ENCODE measurements around the gene DELE1.

The DELE1 gene

GRCh38 chr5:141878711-141879425 is 44.8 kb upstream of the DELE1 start:
- Histone ChIP-seq H3K4me3 (ENCODE audit: low read length) (peak overlapping the region; percentile 46; the same call in 1 of the 2 replicates), H3K4me1 (ENCODE audit: control insufficient read depth, insufficient read depth, low read length) (peaks cover 23% of the 10 kb centered on the region), H3K27ac (ENCODE audit: low read length) (no peak overlapping the region), H3K36me3 (ENCODE audit: control insufficient read depth, insufficient read depth, low read length) (no peaks in the 10 kb centered on the region), H3K27me3 (ENCODE audit: control insufficient read depth, insufficient read depth, low read length) (no peaks in the 10 kb centered on the region), H3K9me3 (ENCODE audit: control insufficient read depth, insufficient read depth, low read length) (no peaks in the 10 kb centered on the region)
- peak; percentile 97 for DNase-seq (ENCODE audit: low read depth, low spot score)
- WGBS (ENCODE audit: insufficient coverage, insufficient read length): no CpG with 5 or more reads among the region's 40 CpGs

- DNase-seq (ENCODE audit: low read depth, low spot score): no peak
- Histone ChIP-seq H3K4me3 (ENCODE audit: low read length) (no peak overlapping the region), H3K9me3 (ENCODE audit: control insufficient read depth, insufficient read depth, low read length) (no peaks in the 10 kb centered on the region), H3K27me3 (ENCODE audit: control insufficient read depth, insufficient read depth, low read length) (no peaks in the 10 kb centered on the region), H3K4me1 (ENCODE audit: control insufficient read depth, insufficient read depth, low read length) (peaks cover 21% of the 10 kb centered on the region), H3K27ac (ENCODE audit: low read length) (no peak overlapping the region), H3K36me3 (ENCODE audit: control insufficient read depth, insufficient read depth, low read length) (no peaks in the 10 kb centered on the region)
- no CpG with 5 or more reads among the region's 2 CpGs for WGBS (ENCODE audit: insufficient coverage, insufficient read length)
Observed at GRCh38 chr5:141879426-141879759, 44.3 kb upstream of the DELE1 start.

DNA sequence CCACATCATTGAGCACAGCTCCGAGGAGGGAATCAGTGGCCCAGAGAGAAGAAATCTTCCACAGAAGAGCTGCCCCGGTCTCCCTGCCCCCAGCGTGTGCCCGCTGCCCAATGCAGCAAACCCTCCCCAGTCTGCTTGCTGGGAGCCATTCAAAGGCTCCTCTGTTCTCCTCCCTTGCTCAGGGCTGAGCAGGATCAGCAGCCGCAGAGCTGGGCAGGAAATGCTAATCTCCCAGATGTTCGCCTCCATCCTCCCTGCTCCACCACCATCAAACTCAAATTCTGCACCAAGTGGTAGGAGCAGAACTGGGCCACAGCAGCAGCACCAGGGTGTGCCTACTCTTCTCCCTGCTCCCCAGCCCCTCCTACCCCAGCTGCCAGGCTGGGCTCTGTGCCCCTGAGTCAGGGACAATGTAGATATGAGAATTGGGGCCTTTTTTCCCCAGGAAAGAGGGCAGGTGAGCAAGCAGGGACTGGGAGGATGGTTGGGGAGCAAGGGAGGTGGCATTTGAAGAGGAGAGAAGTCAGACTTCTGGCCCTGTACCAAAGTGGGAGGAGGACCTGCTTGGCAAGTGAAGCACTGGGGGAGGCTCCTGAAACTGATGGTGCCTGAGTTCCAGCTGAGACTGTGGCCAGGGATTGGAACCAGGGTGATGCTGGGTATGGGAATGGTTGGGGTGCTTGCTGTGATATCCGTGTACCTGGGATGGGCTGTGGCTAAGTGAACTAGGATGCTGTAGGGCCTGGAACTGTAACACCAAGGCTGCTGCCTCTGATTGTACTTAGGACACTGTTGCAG is 43.5 kb upstream of the DELE1 start:
- Histone ChIP-seq H3K36me3 (ENCODE audit: control insufficient read depth, insufficient read depth, low read length) (no peaks in the 10 kb centered on the region), H3K4me1 (ENCODE audit: control insufficient read depth, insufficient read depth, low read length) (peaks cover 17% of the 10 kb centered on the region), H3K4me3 (ENCODE audit: low read length) (no peak overlapping the region), H3K27me3 (ENCODE audit: control insufficient read depth, insufficient read depth, low read length) (no peaks in the 10 kb centered on the region), H3K9me3 (ENCODE audit: control insufficient read depth, insufficient read depth, low read length) (no peaks in the 10 kb centered on the region), H3K27ac (ENCODE audit: low read length) (no peak overlapping the region)
- WGBS (ENCODE audit: insufficient coverage, insufficient read length): no CpG with 5 or more reads among the region's 7 CpGs
- no peak for DNase-seq (ENCODE audit: low read depth, low spot score)

DNA sequence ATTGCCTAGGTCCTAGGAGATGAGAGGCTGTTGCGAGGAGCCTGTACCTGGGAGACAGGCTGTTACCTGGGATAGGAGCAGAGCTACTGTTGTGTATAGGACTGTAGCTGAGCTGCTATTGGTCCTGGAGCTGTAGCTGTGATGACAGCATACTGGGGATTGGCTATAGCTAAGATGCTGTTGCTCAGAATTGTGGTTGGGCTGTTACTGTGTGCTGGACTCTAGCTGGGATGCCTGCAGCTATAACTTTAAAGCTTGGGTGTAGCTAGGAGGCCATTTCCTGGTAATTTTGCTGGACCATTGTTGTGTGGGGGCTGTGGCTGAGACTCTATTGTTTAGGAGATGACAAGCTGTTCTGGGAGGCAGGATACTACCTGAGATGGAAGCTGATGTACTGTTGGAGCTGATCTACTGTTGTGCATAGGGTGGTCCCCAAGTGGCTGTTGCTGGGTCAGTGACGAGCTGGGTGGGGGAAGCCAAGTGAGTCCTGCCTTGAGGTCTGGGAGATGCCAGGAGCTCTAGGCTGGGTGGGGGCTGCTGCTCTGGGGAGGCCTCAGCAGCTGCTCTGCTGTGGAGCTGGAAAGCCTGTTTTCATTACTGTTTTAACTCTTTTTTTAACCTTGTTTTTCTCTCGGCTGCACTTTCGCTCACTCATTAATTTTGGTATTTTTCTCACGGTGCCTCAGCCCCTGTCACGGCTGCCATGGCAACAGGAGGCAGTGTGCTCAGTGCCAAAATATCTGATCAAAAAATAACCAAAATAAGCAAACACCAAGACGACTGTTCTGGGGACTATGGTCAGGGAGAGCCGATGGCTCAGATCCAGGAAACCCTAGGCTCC is 42.5 kb upstream of the DELE1 start:
- no peaks in the 10 kb centered on the region for H3K36me3 ChIP-seq (ENCODE audit: control insufficient read depth, insufficient read depth, low read length)
- no CpG with 5 or more reads among the region's 8 CpGs for WGBS (ENCODE audit: insufficient coverage, insufficient read length)
- peaks cover 17% of the 10 kb centered on the region for H3K4me1 ChIP-seq (ENCODE audit: control insufficient read depth, insufficient read depth, low read length)
- H3K9me3 ChIP-seq (ENCODE audit: control insufficient read depth, insufficient read depth, low read length): no peaks in the 10 kb centered on the region
- H3K27me3 ChIP-seq (ENCODE audit: control insufficient read depth, insufficient read depth, low read length): no peaks in the 10 kb centered on the region
- no peak for DNase-seq (ENCODE audit: low read depth, low spot score)
- no peak overlapping the region for H3K4me3 ChIP-seq (ENCODE audit: low read length)
- H3K27ac ChIP-seq (ENCODE audit: low read length): no peak overlapping the region

DNA sequence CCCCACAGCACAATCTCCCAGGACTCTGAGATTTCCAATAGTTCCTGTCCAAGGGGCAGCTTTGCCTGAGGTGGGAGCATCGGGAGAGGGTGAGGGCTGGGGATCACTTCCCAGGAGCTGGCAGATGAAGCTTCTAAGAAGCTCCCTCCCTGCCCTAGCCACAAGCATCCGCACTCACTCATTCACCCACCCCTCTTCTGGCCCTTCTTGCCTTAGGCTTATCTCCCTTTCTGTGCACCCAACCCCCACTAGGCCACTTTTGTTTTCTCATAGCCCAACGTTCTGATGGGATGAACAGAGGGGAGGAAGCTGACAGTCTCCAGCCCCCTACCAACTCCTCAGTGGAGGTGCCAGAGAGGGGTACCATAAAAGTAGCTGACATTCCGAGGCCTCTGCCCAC is 41.8 kb upstream of the DELE1 start:
- DNase-seq (ENCODE audit: low read depth, low spot score): no peak
- no CpG with 5 or more reads among the region's 4 CpGs for WGBS (ENCODE audit: insufficient coverage, insufficient read length)
- no peak overlapping the region for H3K4me3 ChIP-seq (ENCODE audit: low read length)

DNA sequence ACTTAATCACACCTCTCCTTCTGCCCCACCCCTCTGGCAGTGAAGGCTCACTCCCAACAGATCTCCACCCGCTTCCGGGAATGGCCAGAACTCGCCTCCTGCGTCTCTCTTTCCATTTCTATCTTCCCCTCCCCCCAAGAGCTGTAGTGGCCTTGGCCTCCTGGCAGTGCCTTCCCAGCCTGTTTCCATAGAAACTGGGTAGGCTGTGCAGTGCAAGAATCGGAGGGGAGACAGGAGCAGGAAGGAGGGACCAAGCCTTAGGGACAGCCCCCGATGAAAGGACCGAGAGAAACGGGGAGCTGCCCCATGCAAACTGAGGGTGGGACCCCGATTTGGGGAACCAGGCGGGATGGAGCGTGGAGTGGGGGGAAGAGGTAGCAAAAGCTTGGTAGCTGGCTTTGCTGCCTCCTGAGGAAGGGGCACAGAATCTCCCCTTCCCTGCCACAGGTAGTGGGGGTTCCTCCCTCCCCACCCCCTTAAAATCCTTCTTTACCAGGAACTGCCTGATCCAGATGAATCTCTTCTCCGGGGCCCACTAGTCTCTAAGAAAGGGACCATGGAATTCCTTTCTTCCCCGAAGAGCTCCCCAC is 41.0 kb upstream of the DELE1 start:
- H3K27ac ChIP-seq (ENCODE audit: low read length): no peak overlapping the region
- H3K27me3 ChIP-seq (ENCODE audit: control insufficient read depth, insufficient read depth, low read length): no peaks in the 10 kb centered on the region
- peaks cover 15% of the 10 kb centered on the region for H3K4me1 ChIP-seq (ENCODE audit: control insufficient read depth, insufficient read depth, low read length)
- peak overlapping the region; percentile 22; the same call in 1 of the 2 replicates for H3K4me3 ChIP-seq (ENCODE audit: low read length)
- WGBS (ENCODE audit: insufficient coverage, insufficient read length): no CpG with 5 or more reads among the region's 13 CpGs
- H3K36me3 ChIP-seq (ENCODE audit: control insufficient read depth, insufficient read depth, low read length): no peaks in the 10 kb centered on the region
- no peaks in the 10 kb centered on the region for H3K9me3 ChIP-seq (ENCODE audit: control insufficient read depth, insufficient read depth, low read length)
- DNase-seq (ENCODE audit: low read depth, low spot score): no peak

More for the DNA sequence above, 41.8 kb upstream of the DELE1 start:
- Histone ChIP-seq H3K27ac (ENCODE audit: low read length) (no peak overlapping the region), H3K27me3 (ENCODE audit: control insufficient read depth, insufficient read depth, low read length) (no peaks in the 10 kb centered on the region), H3K4me1 (ENCODE audit: control insufficient read depth, insufficient read depth, low read length) (peaks cover 17% of the 10 kb centered on the region), H3K9me3 (ENCODE audit: control insufficient read depth, insufficient read depth, low read length) (no peaks in the 10 kb centered on the region), H3K36me3 (ENCODE audit: control insufficient read depth, insufficient read depth, low read length) (no peaks in the 10 kb centered on the region)

GRCh38 chr5:141883184-141883891 is 40.3 kb upstream of the DELE1 start:
- WGBS (ENCODE audit: insufficient coverage, insufficient read length): no CpG with 5 or more reads among the region's 35 CpGs
- Histone ChIP-seq H3K4me1 (ENCODE audit: control insufficient read depth, insufficient read depth, low read length) (peaks cover 15% of the 10 kb centered on the region), H3K36me3 (ENCODE audit: control insufficient read depth, insufficient read depth, low read length) (no peaks in the 10 kb centered on the region), H3K4me3 (ENCODE audit: low read length) (peak overlapping the region; percentile 22; the same call in 1 of the 2 replicates), H3K9me3 (ENCODE audit: control insufficient read depth, insufficient read depth, low read length) (no peaks in the 10 kb centered on the region), H3K27me3 (ENCODE audit: control insufficient read depth, insufficient read depth, low read length) (no peaks in the 10 kb centered on the region), H3K27ac (ENCODE audit: low read length) (no peak overlapping the region)
- DNase-seq (ENCODE audit: low read depth, low spot score): no peak

GRCh38 chr5:141883892-141884318 is 39.8 kb upstream of the DELE1 start:
- H3K9me3 ChIP-seq (ENCODE audit: control insufficient read depth, insufficient read depth, low read length): no peaks in the 10 kb centered on the region
- H3K36me3 ChIP-seq (ENCODE audit: control insufficient read depth, insufficient read depth, low read length): no peaks in the 10 kb centered on the region
- WGBS (ENCODE audit: insufficient coverage, insufficient read length): no CpG with 5 or more reads among the region's 8 CpGs
- no peaks in the 10 kb centered on the region for H3K27me3 ChIP-seq (ENCODE audit: control insufficient read depth, insufficient read depth, low read length)
- H3K4me3 ChIP-seq (ENCODE audit: low read length): no peak overlapping the region
- no peak for DNase-seq (ENCODE audit: low read depth, low spot score)
- H3K27ac ChIP-seq (ENCODE audit: low read length): no peak overlapping the region
- peaks cover 15% of the 10 kb centered on the region for H3K4me1 ChIP-seq (ENCODE audit: control insufficient read depth, insufficient read depth, low read length)

GRCh38 chr5:141889282-141889871 is 34.3 kb upstream of the DELE1 start:
- Histone ChIP-seq H3K4me1 (ENCODE audit: control insufficient read depth, insufficient read depth, low read length) (no peaks in the 10 kb centered on the region), H3K27ac (ENCODE audit: low read length) (no peak overlapping the region), H3K4me3 (ENCODE audit: low read length) (no peak overlapping the region), H3K36me3 (ENCODE audit: control insufficient read depth, insufficient read depth, low read length) (no peaks in the 10 kb centered on the region), H3K9me3 (ENCODE audit: control insufficient read depth, insufficient read depth, low read length) (no peaks in the 10 kb centered on the region), H3K27me3 (ENCODE audit: control insufficient read depth, insufficient read depth, low read length) (no peaks in the 10 kb centered on the region)
- WGBS (ENCODE audit: insufficient coverage, insufficient read length): no CpG with 5 or more reads among the region's 3 CpGs
- DNase-seq (ENCODE audit: low read depth, low spot score): no peak
